Measurements from ENCODE around the gene ZFHX3.

Gene ZFHX3

DNA sequence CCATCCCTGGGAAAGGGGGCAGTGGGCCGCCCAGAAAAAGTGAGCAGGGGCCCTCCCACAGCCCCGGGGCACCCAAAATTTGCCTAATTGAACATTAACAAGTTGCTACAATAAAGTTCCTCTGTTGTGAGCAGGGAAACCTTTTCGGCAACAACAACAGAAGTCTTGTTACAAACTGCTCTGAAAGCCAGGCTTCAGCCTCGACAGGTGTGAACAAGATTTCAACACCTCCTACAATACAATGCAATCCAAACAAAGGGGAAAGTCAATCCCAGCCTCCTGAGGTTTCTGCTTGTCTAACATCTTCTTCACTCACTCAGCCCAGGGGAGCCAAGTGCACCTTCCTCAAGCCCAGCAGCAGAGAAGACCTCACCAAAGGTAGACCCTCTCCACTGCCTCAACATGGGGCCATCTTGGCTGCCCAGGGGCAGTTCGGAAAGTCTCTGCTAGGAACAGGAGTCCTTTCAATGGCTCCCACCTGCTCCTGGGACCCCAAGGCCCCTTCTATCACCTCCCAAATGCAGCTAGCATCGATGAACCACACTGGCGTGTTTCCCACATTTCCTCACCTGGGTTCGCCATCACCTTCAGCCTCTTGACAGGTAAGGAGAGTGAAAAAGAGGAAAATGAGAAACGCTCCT is 19.1 kb downstream of the ZFHX3 start:
- H3K36me3 Mint-ChIP-seq, result no peaks in the 10 kb centered on the region
- CTCF ChIA-PET, result no interaction called here
- H3K9me3 Mint-ChIP-seq, result no peaks in the 10 kb centered on the region
- no peak for DNase-seq
- H3K27me3 Mint-ChIP-seq, result peaks cover 31% of the 10 kb centered on the region
- no peak overlapping the region for H3K27ac Mint-ChIP-seq
- no peak overlapping the region for H3K4me3 Mint-ChIP-seq
- H3K4me1 Mint-ChIP-seq, result no peaks in the 10 kb centered on the region

- Mint-ChIP-seq H3K4me1 (no peaks in the 10 kb centered on the region), H3K4me3 (no peak overlapping the region), H3K27ac (no peak overlapping the region), H3K9me3 (no peaks in the 10 kb centered on the region), H3K27me3 (peaks cover 27% of the 10 kb centered on the region), H3K36me3 (no peaks in the 10 kb centered on the region)
- CTCF ChIA-PET, result no interaction called here
- DNase-seq, result no peak
Measured at GRCh38 chr16:73028263-73028662, 19.7 kb downstream of the ZFHX3 start.

- H3K4me3 Mint-ChIP-seq, result no peak overlapping the region
- no peak overlapping the region for H3K27ac Mint-ChIP-seq
- H3K9me3 Mint-ChIP-seq, result no peaks in the 10 kb centered on the region
- peaks cover 23% of the 10 kb centered on the region for H3K27me3 Mint-ChIP-seq
- CTCF ChIA-PET, result no interaction called here
- H3K4me1 Mint-ChIP-seq, result no peaks in the 10 kb centered on the region
- H3K36me3 Mint-ChIP-seq, result no peaks in the 10 kb centered on the region
- no peak for DNase-seq
Measured at GRCh38 chr16:73027685-73028111, 20.2 kb downstream of the ZFHX3 start.

DNA sequence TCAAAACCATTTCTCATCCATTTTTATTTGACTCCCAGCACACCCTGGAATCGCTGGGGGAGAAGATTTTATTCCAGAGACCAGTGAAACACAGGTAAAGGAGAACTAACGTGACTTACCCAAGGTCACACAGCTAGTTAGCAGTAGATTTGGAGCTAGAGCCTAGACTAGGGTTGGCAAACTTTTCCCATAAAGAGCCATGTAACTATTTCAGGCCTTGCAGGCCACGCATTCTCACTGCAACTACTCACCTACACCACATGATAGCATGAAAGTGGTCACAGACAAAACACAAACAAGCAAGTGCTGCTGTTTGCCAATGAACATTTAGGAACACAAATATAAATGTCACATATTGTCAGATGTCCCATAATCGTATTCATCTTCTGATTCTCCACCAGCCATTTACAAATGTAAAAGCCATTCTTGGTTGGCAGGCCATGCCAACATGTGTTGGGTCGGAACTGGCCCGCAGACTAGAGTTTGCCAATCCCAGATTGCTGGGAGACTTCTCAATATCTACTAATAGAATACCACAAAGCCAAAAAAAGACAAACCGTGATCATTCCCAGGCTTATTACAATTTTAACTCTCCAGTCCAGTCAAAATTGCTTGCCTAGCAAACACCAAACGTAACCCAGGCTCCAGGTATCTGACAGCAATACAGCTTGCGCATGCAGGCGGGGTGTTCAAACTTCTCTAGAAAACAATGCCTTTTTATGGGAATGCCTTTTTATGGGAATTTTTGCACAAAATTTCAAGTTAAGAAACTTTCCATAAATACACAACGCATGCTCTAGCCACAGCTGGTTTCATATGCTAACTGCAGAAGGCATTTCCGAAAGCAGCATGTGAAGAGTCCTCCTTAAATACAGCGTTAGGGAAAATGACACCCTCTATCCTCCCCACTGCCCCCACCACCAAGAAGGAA is 20.9 kb downstream of the ZFHX3 start:
- Mint-ChIP-seq H3K27ac (no peak overlapping the region), H3K9me3 (no peaks in the 10 kb centered on the region), H3K4me1 (no peaks in the 10 kb centered on the region), H3K36me3 (no peaks in the 10 kb centered on the region), H3K27me3 (peaks cover 17% of the 10 kb centered on the region), H3K4me3 (no peak overlapping the region)
- no peak for DNase-seq
- CTCF ChIA-PET, result interaction anchor here (1.0 kb wide), 1 partner anchor 194 kb away, joined by 3 read pairs; no protein-coding TSS in a partner anchor

DNA sequence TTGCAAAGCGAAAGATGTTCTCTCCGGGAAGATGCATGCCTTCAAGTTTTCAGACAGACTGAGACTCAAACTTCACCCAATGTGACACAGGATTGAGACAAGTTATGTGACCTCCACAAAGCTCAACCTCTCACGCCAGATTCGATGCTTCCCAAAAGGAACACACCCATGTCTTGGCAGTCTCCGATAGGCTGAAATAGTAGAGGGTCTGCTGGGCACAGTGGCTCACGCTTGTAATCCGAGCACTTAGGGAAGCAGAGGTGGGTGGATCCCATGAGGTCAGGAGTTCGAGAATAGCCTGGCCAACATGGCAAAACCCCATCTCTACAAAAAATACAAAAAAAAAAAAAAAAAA is 22.1 kb downstream of the ZFHX3 start:
- no peaks in the 10 kb centered on the region for H3K9me3 Mint-ChIP-seq
- H3K27ac Mint-ChIP-seq, result no peak overlapping the region
- no peak overlapping the region for H3K4me3 Mint-ChIP-seq
- H3K36me3 Mint-ChIP-seq, result no peaks in the 10 kb centered on the region
- no peak for DNase-seq
- H3K4me1 Mint-ChIP-seq, result no peaks in the 10 kb centered on the region
- CTCF ChIA-PET, result no interaction called here
- H3K27me3 Mint-ChIP-seq, result peaks cover 7% of the 10 kb centered on the region

DNA sequence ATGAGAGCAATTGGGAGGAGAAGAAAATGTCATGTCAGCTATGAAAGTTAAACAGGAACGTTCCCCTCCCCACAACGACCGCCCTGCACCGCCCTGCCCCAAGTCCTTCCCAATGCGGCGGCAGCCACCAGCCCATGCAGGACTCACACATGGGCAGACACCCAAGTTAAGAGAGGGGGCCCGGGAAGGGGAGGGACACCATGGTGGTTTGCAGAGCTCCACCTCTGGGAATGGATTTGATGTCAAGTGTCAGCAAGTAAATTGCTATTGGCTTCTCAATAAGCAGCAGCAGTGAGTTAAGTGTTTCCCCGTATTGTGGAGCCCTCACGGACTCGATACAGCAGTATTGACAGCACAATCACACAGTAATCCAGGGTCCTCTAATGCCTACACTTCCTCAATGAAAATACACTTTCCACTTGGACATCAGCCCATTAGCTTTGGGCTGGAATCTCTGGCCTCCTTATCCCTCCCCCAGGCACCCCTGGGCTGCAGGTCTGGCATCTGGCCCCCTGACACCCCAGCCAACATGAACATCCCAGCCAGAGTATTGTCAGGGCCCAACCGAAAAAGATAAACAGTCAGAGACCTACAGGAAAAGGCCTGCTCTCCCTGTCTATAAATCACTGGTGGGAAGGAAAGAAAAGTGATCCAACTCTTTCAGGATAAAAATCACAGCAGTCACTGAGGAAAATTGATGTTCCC is 22.6 kb downstream of the ZFHX3 start:
- CTCF ChIA-PET, result no interaction called here
- DNase-seq, result no peak
- H3K4me3 Mint-ChIP-seq, result no peak overlapping the region
- H3K27ac Mint-ChIP-seq, result no peak overlapping the region
- no peaks in the 10 kb centered on the region for H3K36me3 Mint-ChIP-seq
- no peaks in the 10 kb centered on the region for H3K9me3 Mint-ChIP-seq
- H3K4me1 Mint-ChIP-seq, result no peaks in the 10 kb centered on the region
- peaks cover 5% of the 10 kb centered on the region for H3K27me3 Mint-ChIP-seq

DNA sequence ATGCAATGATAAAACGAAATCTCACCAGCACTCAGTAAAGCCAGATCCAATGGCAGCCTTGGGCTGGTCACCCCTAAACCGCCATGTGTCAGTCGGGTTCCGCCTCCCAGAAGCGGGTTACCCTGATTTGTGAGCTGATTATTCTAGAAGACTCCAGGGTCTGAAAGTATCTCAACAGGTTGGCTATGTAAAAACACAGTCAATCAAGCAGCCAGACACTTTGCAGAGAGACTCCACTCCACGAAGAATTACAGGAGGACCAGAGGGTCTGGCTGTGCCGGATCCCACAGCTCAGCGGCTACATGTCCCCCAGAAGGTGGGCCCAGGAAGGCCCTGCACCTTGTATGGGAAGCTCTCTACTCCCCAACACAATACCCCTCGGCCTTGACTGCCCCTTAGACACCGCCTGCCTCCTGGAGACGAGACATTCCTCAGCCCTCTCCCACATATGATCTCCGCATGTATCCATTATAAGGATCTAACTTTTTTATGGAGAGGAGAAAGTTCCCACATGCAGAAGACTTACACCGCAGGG is 23.3 kb downstream of the ZFHX3 start:
- H3K4me1 Mint-ChIP-seq, result no peaks in the 10 kb centered on the region
- H3K4me3 Mint-ChIP-seq, result no peak overlapping the region

GRCh38 chr16:73023752-73024570 is 24.0 kb downstream of the ZFHX3 start:
- Mint-ChIP-seq H3K4me1 (no peaks in the 10 kb centered on the region), H3K27ac (no peak overlapping the region), H3K9me3 (no peaks in the 10 kb centered on the region), H3K36me3 (no peaks in the 10 kb centered on the region), H3K4me3 (no peak overlapping the region), H3K27me3 (peaks cover 3% of the 10 kb centered on the region)
- no peak for DNase-seq
- CTCF ChIA-PET, result no interaction called here

More for the DNA sequence above, 23.3 kb downstream of the ZFHX3 start:
- DNase-seq, result no peak
- H3K9me3 Mint-ChIP-seq, result no peaks in the 10 kb centered on the region
- H3K36me3 Mint-ChIP-seq, result no peaks in the 10 kb centered on the region
- CTCF ChIA-PET, result no interaction called here
- H3K27me3 Mint-ChIP-seq, result peaks cover 5% of the 10 kb centered on the region
- no peak overlapping the region for H3K27ac Mint-ChIP-seq

DNA sequence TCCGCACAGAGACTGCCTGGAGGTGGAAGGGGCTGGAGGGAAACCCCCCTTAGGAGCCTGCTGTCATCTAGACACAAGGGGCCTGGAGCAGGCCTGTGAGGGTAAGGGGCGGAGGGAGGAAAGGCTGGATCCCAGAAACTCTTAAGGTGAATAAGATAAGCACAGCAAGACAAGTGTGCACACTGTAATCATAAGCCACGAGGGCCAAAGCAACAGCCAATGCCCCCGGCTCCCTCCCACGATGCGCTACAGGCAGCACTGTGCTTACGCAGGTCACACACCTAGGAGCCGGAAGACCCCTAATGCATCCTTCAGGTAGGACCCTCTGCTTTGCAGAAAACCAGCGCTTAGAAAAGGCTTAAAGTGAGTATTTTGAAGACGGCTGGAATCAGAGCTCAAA is 24.6 kb downstream of the ZFHX3 start:
- Mint-ChIP-seq H3K4me3 (no peak overlapping the region), H3K9me3 (no peaks in the 10 kb centered on the region), H3K36me3 (no peaks in the 10 kb centered on the region), H3K27ac (no peak overlapping the region), H3K4me1 (no peaks in the 10 kb centered on the region), H3K27me3 (no peaks in the 10 kb centered on the region)
- CTCF ChIA-PET, result no interaction called here
- DNase-seq, result no peak

- H3K9me3 Mint-ChIP-seq, result no peaks in the 10 kb centered on the region
- no peak overlapping the region for H3K4me3 Mint-ChIP-seq
- CTCF ChIA-PET, result interaction anchor here (0.6 to 0.7 kb wide), 2 partner anchors 151 to 620 kb away, joined by 3 read pairs; no protein-coding TSS in a partner anchor
- H3K27ac Mint-ChIP-seq, result no peak overlapping the region
- no peaks in the 10 kb centered on the region for H3K4me1 Mint-ChIP-seq
- no peaks in the 10 kb centered on the region for H3K36me3 Mint-ChIP-seq
- no peak for DNase-seq
- peaks cover under 1% of the 10 kb centered on the region for H3K27me3 Mint-ChIP-seq
Measured at GRCh38 chr16:73022534-73022933, 25.4 kb downstream of the ZFHX3 start.

GRCh38 chr16:73021866-73022495 is 25.9 kb downstream of the ZFHX3 start:
- no peak overlapping the region for H3K4me3 Mint-ChIP-seq
- H3K9me3 Mint-ChIP-seq, result no peaks in the 10 kb centered on the region
- H3K4me1 Mint-ChIP-seq, result no peaks in the 10 kb centered on the region
- H3K27ac Mint-ChIP-seq, result no peak overlapping the region
- CTCF ChIA-PET, result interaction anchor here (0.6 to 1.3 kb wide), 3 partner anchors 151 to 619 kb away, joined by 3 read pairs; no protein-coding TSS in a partner anchor
- peaks cover 5% of the 10 kb centered on the region for H3K27me3 Mint-ChIP-seq
- no peaks in the 10 kb centered on the region for H3K36me3 Mint-ChIP-seq
- DNase-seq, result no peak

- Mint-ChIP-seq H3K4me3 (no peak overlapping the region), H3K9me3 (no peaks in the 10 kb centered on the region), H3K36me3 (no peaks in the 10 kb centered on the region), H3K27ac (no peak overlapping the region), H3K27me3 (peaks cover 5% of the 10 kb centered on the region), H3K4me1 (no peaks in the 10 kb centered on the region)
- CTCF ChIA-PET, result interaction anchor here (0.5 kb wide), 1 partner anchor 213 kb away, joined by 3 read pairs; no protein-coding TSS in a partner anchor
- DNase-seq, result no peak
Measured at GRCh38 chr16:73020409-73020884, 27.5 kb downstream of the ZFHX3 start.
